HG03103 (cell line): ENCODE data around the gene PPARG.
"Not testable (repeated sequence)": the region's sequence is repeated elsewhere in the genome, so short reads cannot be mapped to it uniquely, and the experiment has no call there.

Experiments
- ATAC-seq: cut with Tn5 transposase; IDR thresholded peaks from one replicate; pipeline ENCODE4 v1.9.1; 2021; ENCODE audit warnings: low read depth; ENCODE audit not compliant: unreplicated experiment

PPARG gene

DNA sequence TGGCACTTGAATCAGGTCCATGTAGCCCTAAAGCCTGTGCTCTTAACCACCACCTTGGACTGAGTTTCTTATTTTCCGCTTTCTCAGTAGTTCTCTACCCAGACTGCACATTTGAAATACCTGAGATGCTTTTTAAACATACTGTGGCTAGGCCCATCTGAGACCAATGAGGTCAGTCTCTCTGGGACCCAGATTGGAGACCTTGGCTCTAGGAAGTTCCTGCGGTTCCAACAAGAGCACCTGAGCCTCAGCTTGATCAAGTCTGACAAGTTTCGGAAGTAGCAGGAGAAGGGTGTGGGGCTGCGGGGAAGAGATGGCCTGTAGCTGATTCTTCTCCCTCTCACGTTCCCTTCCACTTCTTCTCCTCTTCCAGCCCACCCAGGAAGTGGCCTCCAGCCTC, 183.9 kb downstream of the PPARG start:
- ATAC-seq, result no peak

- ATAC-seq, result no peak
These were observed 184.6 kb downstream of the PPARG start for GRCh38 chr3:12473511-12473910.

GRCh38 chr3:12476238-12476897, 187.5 kb downstream of the PPARG start:
- ATAC-seq, result no peak

- ATAC-seq, result no peak
These were observed 188.4 kb downstream of the PPARG start for GRCh38 chr3:12477256-12477655.

DNA sequence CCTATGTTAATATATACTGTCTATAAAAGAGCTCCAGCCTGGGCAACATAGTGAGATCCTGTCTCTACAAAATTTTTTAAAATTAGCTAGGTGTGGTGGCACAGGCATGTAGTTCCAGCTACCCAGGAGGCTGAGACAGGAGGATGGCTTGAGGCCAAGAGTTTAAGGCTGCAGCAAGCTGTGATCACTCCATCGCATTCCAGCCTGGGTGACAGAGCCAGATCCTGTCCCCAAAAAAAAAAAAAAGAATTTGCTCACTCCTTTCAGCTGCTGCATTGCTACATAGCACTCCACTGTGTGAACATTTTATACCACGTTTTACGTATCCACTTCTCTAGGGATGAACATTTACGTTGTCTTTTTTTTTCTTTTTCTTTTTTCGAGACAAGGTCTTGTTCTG, 189.5 kb downstream of the PPARG start:
- ATAC-seq, result no peak

DNA sequence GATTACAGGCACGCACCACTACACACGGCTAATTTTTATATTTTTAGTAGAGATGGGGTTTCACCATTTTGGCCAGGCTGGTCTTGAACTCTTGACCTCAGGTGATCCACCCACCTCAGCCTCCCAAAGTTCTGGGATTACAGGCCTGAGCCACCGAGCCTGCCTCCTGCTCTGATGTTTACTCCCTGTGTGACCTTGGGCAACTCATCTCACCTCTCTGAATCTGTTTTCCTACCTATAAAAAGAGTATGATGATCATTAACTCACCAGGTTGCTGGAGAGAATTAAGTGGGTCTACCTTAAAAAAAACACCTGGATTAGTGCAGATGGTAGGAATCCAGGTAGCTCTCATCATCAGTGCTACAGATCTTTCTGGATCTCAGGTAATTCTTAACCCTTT, 190.3 kb downstream of the PPARG start:
- not testable (repeated sequence) for ATAC-seq

- no peak for ATAC-seq
These were observed 191.1 kb downstream of the PPARG start for GRCh38 chr3:12479919-12480427.

DNA sequence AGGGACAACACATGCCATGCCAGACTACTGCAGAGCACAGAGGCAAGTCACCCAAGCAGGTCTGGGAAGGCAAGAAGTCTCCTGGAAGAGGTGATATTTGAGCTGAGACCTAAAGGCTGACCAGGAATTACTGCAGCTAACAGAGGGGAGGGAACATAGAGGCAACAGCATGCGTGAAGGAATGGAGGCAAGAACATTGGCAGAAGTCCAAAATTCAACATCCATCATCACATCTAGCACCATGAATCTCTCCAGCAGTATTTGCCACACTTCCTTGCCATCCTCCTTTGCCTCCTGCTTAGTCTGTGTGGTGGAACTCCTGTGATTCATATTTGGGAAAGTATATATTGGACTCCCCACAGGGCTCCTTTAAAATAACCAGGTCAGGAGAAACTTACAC, 194.5 kb downstream of the PPARG start:
- no peak for ATAC-seq

DNA sequence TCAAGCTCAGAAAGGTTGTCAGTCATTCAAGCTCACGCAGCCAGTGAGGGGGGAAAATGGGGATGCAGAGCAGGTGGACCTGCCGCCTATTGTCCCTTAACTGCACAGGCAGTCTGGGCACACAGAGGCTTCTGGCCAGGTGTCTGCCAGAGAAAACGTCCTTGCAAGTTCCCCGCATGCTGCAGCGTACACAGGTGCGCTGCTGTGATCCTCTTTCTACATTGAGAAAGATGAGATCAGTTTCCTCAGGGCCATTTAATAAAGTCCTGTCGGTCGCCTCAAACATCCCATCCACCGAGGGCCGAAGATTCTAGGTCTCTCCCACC, 195.0 kb downstream of the PPARG start:
- peak; percentile 11 for ATAC-seq
